GF-D8 (cell line): ENCODE data around the gene HHAT.

ENCODE experiments used
- DNase-seq: peaks from one replicate; lab custom pipeline; 2025; lab: John Stamatoyannopoulos, UW

HHAT gene

GRCh38 chr1:210359255-210359654 is 30.6 kb downstream of the HHAT start:
- no peak for DNase-seq

- no peak for DNase-seq
Observed at GRCh38 chr1:210360852-210361477, 32.3 kb downstream of the HHAT start.

GRCh38 chr1:210361665-210362064 is 33.0 kb downstream of the HHAT start:
- DNase-seq = no peak

GRCh38 chr1:210362526-210362925 is 33.8 kb downstream of the HHAT start:
- DNase-seq = no peak

GRCh38 chr1:210363119-210363518 is 34.4 kb downstream of the HHAT start:
- DNase-seq = no peak

- DNase-seq = no peak
Observed at GRCh38 chr1:210364479-210364878, 35.8 kb downstream of the HHAT start.

- no peak for DNase-seq
Observed at GRCh38 chr1:210366767-210367166, 38.1 kb downstream of the HHAT start.

GRCh38 chr1:210367566-210367965 is 38.9 kb downstream of the HHAT start:
- no peak for DNase-seq

- no peak for DNase-seq
Observed at GRCh38 chr1:210369425-210369824, 40.7 kb downstream of the HHAT start.

GRCh38 chr1:210371916-210372315 is 43.2 kb downstream of the HHAT start:
- no peak for DNase-seq

- no peak for DNase-seq
Observed at GRCh38 chr1:210372491-210372890, 43.8 kb downstream of the HHAT start.

- DNase-seq = no peak
Observed at GRCh38 chr1:210372931-210373627, 44.4 kb downstream of the HHAT start.

GRCh38 chr1:210373628-210373877 is 44.9 kb downstream of the HHAT start:
- DNase-seq = no peak

- DNase-seq = no peak
Observed at GRCh38 chr1:210373878-210374599, 45.3 kb downstream of the HHAT start.

GRCh38 chr1:210374600-210374953 is 45.9 kb downstream of the HHAT start:
- DNase-seq = no peak

GRCh38 chr1:210376836-210377372 is 48.2 kb downstream of the HHAT start:
- DNase-seq = no peak

GRCh38 chr1:210377731-210378333 is 49.1 kb downstream of the HHAT start:
- DNase-seq = no peak

GRCh38 chr1:210378736-210379135 is 50.0 kb downstream of the HHAT start:
- DNase-seq = no peak

- DNase-seq = no peak
Observed at GRCh38 chr1:210381934-210382333, 53.2 kb downstream of the HHAT start.

GRCh38 chr1:210384625-210385024 is 55.9 kb downstream of the HHAT start:
- DNase-seq = no peak

GRCh38 chr1:210385228-210385627 is 56.5 kb downstream of the HHAT start:
- DNase-seq = no peak

- no peak for DNase-seq
Observed at GRCh38 chr1:210394281-210394821, 65.6 kb downstream of the HHAT start.

GRCh38 chr1:210396541-210396940 is 67.8 kb downstream of the HHAT start:
- DNase-seq = no peak
